AG20443 (cell line): ENCODE measurements around the gene LCORL.
"Not testable (repeated sequence)": the region's sequence is repeated elsewhere in the genome, so short reads cannot be mapped to it uniquely, and the experiment has no call there.

Experiments
- DNase-seq: peaks from one replicate; pipeline ENCODE4 v3.0.0; 2012; ENCODE audit warnings: low spot score, mixed read lengths

The LCORL gene

GRCh38 chr4:18021720-18022571, at the start of gene LCORL:
Gene LCORL, minus strand, starts transcription at chr4:18021755. Its CDS starts 4 bp downstream, at chr4:18021751.
- peak; percentile 94 for DNase-seq

- no peak for DNase-seq
These were observed 48.3 kb upstream of the LCORL start for GRCh38 chr4:18069810-18070209.

- DNase-seq: no peak
These were observed 45.5 kb upstream of the LCORL start for GRCh38 chr4:18067031-18067430.

GRCh38 chr4:18063079-18063478, 41.5 kb upstream of the LCORL start:
- DNase-seq: no peak

- DNase-seq: no peak
These were observed 36.4 kb upstream of the LCORL start for GRCh38 chr4:18057821-18058533.

GRCh38 chr4:18056030-18056429, 34.5 kb upstream of the LCORL start:
- no peak for DNase-seq

GRCh38 chr4:18052158-18052557, 30.6 kb upstream of the LCORL start:
- no peak for DNase-seq

GRCh38 chr4:18051281-18051680, 29.7 kb upstream of the LCORL start:
- peak; percentile 47 for DNase-seq

- DNase-seq: no peak
These were observed 28.9 kb upstream of the LCORL start for GRCh38 chr4:18050448-18050847.

- no peak for DNase-seq
These were observed 27.9 kb upstream of the LCORL start for GRCh38 chr4:18049446-18049845.

GRCh38 chr4:18042754-18043153, 21.2 kb upstream of the LCORL start:
- no peak for DNase-seq

GRCh38 chr4:18042012-18042411, 20.5 kb upstream of the LCORL start:
- DNase-seq: no peak

GRCh38 chr4:18041114-18041513, 19.6 kb upstream of the LCORL start:
- DNase-seq: no peak

- DNase-seq: no peak
These were observed 17.6 kb upstream of the LCORL start for GRCh38 chr4:18039113-18039512.

- not testable (repeated sequence) for DNase-seq
These were observed 14.8 kb upstream of the LCORL start for GRCh38 chr4:18036369-18036768.

- no peak for DNase-seq
These were observed 12.5 kb upstream of the LCORL start for GRCh38 chr4:18034099-18034498.

- no peak for DNase-seq
These were observed 11.8 kb upstream of the LCORL start for GRCh38 chr4:18033111-18034085.

GRCh38 chr4:18025288-18025687, 3.7 kb upstream of the LCORL start:
- DNase-seq: no peak

GRCh38 chr4:18022572-18023050, 1.1 kb upstream of the LCORL start:
- no peak for DNase-seq

- DNase-seq: no peak
These were observed 160 bp downstream of the LCORL start for GRCh38 chr4:18021470-18021719.

- DNase-seq: peak; percentile 88
These were observed 685 bp downstream of the LCORL start for GRCh38 chr4:18020671-18021469.
